ENCODE measurements around the gene TIGD1.
"Not testable (repeated sequence)": the region's sequence is repeated elsewhere in the genome, so short reads cannot be mapped to it uniquely, and the experiment has no call there.

Gene TIGD1

DNA sequence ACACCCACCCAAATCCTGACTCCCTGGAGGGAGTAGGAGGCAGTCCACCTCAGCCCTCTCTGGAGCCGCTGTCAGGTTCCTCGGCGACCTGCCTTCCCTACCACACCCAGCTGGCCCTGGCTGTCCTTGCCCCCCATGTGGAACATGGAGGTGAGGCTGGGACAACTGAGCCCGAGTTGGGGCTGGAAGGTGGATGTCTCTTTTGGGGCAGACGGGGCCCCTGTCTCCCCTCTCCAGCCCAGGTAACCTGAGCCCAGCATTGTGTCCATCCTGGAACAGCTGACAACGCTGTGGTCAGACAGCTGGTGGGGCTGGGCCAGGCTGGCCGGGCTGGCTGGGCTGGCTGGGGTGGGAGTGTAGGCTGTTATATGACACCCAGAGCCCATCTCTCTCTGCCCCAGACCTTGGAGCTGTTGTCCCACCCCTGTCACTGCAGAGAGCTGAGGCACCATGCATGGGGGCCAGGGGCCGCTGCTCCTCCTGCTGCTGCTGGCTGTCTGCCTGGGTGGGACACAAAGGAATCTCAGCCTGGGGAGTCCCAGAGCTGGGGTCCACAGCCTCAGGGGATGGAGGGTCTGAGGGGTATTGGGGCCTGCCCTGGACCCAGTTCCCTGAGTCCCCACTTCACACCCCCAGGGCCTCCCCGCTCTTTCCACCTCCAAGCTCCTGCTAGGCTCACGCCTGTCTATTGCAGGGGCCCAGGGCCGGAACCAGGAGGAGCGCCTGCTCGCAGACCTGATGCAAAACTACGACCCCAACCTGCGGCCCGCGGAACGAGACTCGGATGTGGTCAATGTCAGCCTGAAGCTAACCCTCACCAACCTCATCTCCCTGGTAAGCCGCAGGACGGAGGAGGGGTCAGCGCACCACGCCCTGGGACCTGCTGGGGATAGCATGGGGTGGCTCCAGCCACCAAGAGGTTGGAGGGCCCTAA is 10.8 kb downstream of the TIGD1 start, which contains the start of gene CHRNG:
Gene CHRNG (plus strand): TSS at position 395 of the 934 bp plus-strand sequence. CDS start 56 bp downstream, at position 451.
- no peak for DNase-seq (ENCODE audit: low spot score)

GRCh38 chr2:232538671-232539070 is 11.7 kb downstream of the TIGD1 start:
- no peak for DNase-seq (ENCODE audit: low spot score)

DNA sequence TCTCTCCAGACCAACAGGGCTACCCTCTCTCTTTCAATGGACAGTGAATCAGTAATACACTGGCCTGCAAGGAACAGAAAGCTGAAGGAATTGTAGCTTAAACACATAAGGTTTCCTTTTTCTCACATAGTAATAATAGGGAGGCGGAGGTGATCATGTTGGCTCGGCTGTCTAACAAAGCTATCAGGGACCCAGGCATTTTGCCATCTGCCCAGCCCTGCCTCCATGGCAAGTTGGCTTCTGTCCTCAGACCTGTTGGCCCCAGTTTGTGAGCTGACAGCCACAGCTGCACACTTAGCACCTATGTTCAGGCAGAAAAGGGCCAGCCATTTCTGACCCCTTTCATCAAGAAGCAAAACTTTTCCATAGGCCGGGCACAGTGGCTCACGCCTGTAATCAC is 12.9 kb downstream of the TIGD1 start:
- no peak for DNase-seq (ENCODE audit: low spot score)

DNA sequence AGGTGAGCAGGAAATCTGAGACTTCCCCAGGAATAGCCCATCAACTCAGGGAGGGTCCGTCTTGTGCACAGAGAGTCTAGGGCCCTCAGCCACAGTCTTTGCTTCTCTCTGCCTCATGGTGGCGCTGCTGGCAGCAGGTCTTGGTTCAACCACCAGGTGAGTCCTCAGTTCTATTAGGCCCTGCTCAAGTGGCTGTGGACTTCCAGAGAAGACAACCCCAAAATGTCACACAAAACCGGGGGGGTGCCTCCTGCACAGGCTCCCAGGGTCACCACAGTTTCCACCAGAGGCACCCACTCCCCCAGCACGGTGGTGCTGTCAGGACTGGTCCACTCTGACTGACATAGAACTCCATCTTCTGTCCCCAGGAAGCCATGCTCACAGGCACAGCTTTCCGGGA is 13.3 kb downstream of the TIGD1 start:
- DNase-seq (ENCODE audit: low spot score) = no peak

DNA sequence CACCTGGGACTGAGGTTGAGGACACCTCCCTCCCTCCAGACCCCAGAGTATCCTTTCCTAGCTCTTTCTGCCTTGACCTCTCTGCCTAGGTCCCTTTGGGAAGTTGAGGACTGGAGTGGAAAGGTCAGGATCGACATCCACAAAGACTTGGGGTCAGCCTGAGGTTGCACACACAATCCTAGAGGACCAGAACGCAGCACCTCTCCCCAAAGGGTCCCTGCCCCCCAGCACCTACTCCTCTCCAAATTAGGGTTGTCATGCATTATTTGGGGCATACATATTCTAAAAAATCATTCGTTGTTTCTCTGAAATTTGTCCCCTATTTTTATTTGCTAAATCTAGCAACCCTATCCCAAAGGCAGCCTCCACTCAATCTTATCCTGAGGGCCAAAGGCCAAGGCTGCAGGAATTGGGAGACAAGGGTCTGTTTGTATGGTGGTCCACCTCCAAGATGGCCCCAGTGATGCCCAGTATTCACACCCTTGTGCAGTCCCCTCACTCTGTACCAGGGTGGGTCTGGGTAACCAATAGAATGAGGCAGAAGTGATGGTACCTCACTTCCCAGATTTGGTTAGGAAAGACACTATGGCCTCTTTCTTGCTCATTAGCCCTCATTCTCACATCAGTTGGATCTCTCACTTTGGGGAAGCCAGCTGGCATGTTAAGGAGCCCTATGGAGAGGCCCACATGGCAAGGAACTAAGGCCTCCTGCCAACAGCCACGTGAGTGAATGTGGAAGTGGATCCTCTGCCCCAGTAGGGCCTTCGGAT is 14.4 kb downstream of the TIGD1 start:
- DNase-seq (ENCODE audit: low spot score) = no peak

DNA sequence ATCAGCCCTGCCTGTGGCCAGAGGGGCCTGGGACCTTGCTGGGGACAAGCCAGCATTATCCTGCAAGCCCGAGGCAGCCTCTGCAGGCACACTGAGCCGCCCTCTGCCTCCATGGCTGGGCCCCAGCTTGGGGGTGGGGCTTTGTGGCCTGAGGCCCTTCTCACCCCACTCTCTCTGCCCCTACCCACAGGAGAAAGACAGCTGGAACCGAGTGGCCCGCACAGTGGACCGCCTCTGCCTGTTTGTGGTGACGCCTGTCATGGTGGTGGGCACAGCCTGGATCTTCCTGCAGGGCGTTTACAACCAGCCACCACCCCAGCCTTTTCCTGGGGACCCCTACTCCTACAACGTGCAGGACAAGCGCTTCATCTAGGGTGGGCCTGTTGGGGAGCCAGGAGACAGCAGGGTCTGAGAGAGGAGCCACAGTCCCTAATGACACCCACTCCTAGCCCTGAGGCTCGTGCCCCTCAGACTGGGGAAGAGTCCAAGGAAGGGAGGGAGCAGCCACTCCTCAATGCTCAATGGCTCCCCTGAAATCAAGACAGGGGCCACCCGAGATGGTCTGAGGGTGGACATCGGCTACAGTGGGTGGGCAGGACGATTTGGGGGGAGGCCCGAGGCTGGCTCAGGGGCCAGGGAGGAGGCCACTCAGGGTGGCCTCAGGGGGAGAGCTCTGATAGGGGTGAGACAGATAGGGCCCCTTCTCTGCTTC is 15.3 kb downstream of the TIGD1 start:
- DNase-seq (ENCODE audit: low spot score) = no peak

GRCh38 chr2:232533944-232534710 is 16.2 kb downstream of the TIGD1 start:
- DNase-seq (ENCODE audit: low spot score) = no peak

DNA sequence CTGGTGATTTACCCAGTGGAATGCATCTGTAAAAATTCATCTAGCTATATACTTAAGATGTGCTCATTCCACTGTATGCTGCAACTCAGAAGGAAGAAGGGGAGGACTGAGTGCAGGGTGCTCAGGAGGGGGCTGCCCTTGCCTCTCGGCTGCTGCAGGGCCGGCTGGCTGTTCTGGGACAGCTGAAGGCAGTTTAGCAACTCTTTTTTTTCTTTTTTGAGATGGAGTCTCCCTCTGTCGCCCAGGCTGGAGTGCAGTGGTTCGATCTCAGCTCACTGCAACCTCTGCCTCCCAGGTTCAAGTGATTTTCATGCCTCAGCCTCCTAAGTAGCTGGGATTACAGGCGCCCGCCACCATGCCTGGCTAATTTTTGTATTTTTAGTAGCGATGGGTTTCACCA is 17.5 kb downstream of the TIGD1 start:
- not testable (repeated sequence) for DNase-seq (ENCODE audit: low spot score)

- no peak for DNase-seq (ENCODE audit: low spot score)
Measured at GRCh38 chr2:232532419-232532818, 17.9 kb downstream of the TIGD1 start.

DNA sequence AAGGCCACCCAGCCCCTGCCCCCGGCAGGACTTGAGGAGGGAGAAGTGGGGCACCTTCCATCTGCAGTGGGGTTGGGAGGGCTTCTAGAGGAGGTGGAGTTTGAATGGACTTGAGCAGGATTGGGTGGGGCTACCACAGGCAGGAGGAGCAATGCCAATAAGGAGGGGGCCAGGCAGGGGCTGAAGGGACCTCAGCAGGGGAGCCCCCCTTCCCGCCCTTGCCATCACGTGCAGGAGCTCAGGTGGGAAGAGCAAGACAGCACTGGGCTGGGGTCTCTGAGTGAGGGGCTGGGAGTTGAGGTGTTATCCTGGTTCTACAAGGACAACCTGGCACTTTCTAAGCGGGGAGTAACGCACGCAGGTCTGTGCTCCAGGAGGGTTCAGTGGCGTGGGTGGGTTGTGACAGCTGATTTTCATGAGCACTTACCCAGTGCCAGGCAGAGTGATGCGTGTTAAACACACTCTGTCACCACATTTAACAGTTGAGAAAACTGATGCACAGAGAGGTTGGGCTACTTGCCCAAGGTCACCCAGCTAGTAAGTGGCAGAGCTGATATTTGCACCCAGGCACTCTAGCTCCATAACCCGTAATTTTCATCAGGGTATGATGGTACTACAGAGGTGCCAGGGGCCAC is 19.6 kb downstream of the TIGD1 start:
- no peak for DNase-seq (ENCODE audit: low spot score)

DNA sequence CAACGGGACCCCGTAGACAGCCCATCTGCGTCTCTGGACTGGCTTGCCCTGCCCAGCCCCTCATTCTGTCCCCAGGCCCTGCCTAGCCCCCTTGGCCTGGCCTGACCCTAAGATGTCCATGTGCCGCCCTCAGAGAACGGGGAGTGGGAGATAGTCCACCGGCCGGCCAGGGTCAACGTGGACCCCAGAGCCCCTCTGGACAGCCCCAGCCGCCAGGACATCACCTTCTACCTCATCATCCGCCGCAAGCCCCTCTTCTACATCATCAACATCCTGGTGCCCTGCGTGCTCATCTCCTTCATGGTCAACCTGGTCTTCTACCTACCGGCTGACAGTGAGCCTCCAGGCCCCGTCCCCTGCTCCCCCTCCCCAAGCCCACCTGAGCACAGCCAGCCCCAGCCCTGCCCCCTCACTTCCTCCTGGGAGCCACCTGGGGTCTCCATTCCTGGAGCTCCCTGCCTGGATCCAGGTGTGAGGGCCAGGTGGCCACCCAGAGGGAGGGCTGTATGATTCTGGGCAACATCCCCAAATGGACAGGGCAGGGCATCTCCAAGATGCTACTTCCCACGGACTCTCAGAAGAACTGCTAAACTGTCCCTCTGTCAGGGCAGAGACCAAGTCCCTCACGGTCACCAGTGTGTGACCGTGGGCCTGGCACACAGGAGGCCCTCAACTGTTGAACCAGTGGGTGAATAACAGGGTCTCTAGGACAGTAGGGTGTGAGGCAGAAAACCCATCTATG is 20.4 kb downstream of the TIGD1 start:
- no peak for DNase-seq (ENCODE audit: low spot score)

DNA sequence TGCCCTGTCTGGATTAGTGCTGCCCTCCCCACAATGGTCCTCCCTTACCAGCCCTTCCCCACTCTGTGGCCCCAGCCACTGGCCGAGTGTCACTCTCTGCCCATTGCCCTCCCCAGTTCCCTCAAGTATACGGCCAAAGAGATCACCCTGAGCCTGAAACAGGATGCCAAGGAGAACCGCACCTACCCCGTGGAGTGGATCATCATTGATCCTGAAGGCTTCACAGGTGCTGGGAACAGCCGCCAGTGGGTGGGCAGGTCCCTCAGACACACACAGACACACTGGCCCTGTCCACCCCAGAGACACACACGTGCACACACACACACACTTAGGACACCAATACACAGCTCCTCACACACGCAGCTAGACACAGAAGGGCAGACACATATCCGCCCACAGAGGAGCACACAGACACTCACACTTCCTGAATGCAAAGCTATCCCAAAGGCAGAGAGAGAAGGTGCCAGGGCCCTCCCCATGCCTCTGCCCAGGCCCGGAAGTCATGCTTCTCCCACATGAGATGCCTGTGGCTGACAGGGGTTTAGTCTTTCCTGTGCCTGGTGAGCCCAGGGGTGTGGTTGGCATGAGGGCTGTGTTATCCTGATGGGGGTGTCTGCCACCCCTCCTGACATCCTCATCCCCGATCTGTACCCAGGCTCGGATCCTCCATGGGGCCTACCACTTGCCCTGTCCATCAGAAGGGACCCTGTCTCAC is 21.5 kb downstream of the TIGD1 start:
- no peak for DNase-seq (ENCODE audit: low spot score)

- DNase-seq (ENCODE audit: low spot score) = no peak
Measured at GRCh38 chr2:232527905-232528470, 22.4 kb downstream of the TIGD1 start.

DNA sequence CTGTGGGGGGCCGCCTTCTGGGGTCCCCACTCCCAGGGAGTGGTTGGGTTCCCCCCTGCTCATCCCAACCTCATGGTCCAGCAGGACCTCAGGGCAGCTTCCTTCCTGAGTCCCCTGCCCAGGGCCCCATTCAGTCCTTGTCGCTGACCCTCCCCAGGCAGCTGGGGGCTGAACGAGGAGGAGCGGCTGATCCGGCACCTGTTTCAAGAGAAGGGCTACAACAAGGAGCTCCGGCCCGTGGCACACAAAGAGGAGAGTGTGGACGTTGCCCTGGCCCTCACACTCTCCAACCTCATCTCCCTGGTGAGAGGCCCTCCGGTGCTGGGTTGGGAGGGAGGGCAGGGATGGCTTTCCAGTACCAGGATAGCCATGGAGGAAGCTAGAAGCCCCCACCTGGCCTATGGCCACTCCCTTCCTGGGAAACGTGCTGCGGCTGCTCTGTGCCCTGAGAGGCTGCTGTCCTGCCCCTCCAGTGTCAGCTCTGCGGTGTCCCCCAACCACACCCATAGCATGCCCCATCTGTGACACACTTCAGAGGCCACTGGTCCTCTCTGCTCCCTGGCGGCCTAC is 23.9 kb downstream of the TIGD1 start:
- no peak for DNase-seq (ENCODE audit: low spot score)

DNA sequence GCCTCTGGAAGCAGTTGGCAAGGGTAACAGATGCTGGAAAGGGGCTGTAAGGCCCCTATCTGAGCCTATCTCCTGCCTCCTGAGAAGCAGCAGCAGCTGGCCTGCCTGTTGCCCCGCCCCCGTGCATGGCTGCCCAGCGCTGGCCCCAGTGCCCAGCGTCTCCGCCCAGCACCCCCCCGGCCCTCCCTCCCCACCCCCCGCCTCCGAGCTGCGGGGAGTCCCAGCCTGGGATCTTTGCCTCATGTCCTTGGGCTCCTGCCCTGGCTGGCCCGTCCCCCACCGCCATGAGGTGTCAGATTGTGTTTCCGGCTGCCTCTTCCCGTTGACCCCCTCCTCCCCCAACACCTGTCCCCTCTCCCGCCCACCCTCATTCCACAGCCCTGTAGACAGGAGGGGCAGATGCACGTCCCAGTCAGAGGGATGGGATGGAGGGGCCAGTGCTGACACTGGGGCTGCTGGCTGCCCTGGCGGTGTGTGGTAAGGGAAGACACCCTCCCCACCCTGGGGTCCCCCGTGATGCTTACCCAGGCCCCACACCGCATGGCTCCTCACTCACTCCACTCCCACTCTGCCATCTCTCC is 24.5 kb downstream of the TIGD1 start, which contains the start of gene CHRND:
Gene CHRND (plus strand): TSS at position 370 of the 581 bp plus-strand sequence. CDS start 56 bp downstream, at position 426.
- no peak for DNase-seq (ENCODE audit: low spot score)

GRCh38 chr2:232525199-232525598 is 25.2 kb downstream of the TIGD1 start:
- DNase-seq (ENCODE audit: low spot score) = no peak

DNA sequence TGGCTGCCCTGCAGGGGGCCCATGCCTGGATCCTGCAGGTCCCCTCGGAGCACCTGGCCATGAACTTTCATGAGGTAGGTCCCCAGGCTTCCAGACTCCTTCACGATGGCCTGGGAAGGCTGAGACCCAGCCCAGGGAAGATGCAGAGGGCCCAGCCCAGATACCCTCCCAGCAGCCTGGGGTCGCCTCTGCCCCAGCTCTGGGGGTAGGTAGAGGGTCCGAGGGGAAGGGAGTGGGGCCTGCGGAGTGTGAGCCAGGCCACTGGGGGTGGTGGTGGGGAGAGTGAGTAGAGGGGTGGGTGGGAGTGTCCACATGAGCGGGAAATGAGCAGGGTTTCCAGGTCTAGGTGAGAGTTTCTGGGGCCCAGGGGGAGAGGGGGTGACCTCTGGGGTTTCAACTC is 25.6 kb downstream of the TIGD1 start:
- DNase-seq (ENCODE audit: low spot score) = no peak
